SU-DHL-6 (cell line): ENCODE results near the gene CYP2J2.
A peak's percentile ranks its signal among the peaks of the same experiment; 100 is the strongest.

Source experiments
- H2AFZ ChIP-seq: fragments of 200-600 bp; sonication (generic); 2 replicates; pipeline ENCODE4 v1.6.1; 2014; ENCODE audit warnings: low read depth, mild to moderate bottlenecking, moderate library complexity, mixed read lengths, antibody characterized with exemption, low read length; ENCODE audit not compliant: severe bottlenecking
- H3F3A ChIP-seq: fragments of 200-600 bp; shearing (Covaris generic); 2 replicates; pipeline ENCODE4 v1.6.0; 2016; ENCODE audit warnings: antibody characterized with exemption, mild to moderate bottlenecking; ENCODE audit not compliant: insufficient read depth
- H3K27ac ChIP-seq: fragments of 200-600 bp; sonication (generic); 2 replicates; pipeline ENCODE4 v1.5.1; 2016; ENCODE audit warnings: low read depth, mild to moderate bottlenecking, low read length, moderate library complexity, mixed read lengths
- H3K27me3 ChIP-seq: fragments of 200-600 bp; sonication (generic), shearing (Covaris generic); 2 replicates; pipeline ENCODE4 v1.6.0; 2014; ENCODE audit warnings: mild to moderate bottlenecking, low read length
- H3K36me3 ChIP-seq: fragments of 200-600 bp; sonication (generic); 2 replicates; pipeline ENCODE4 v1.6.1; 2014; ENCODE audit warnings: mild to moderate bottlenecking, low read length, mixed read lengths
- H3K4me2 ChIP-seq: fragments of 300-600, 200-600 bp; shearing (Covaris generic), sonication (generic); 2 replicates; pipeline ENCODE4 v1.6.0; 2014; ENCODE audit warnings: low read length, low read depth, mild to moderate bottlenecking; ENCODE audit not compliant: poor library complexity, severe bottlenecking
- H3K4me3 ChIP-seq: fragments of 200-600 bp; sonication (generic); 2 replicates; pipeline ENCODE4 v1.5.1; 2014; ENCODE audit warnings: antibody characterized with exemption, low read length, mild to moderate bottlenecking, mixed read lengths; ENCODE audit not compliant: insufficient read depth, poor library complexity, severe bottlenecking
- H3K79me2 ChIP-seq: fragments of 200-600 bp; sonication (generic); 2 replicates; pipeline ENCODE4 v1.6.1; 2014; ENCODE audit warnings: mild to moderate bottlenecking, low read length, moderate library complexity; ENCODE audit not compliant: insufficient read depth
- H3K9ac ChIP-seq: fragments of 200-600 bp; sonication (generic); 2 replicates; pipeline ENCODE4 v1.7.0; 2014; ENCODE audit warnings: mild to moderate bottlenecking, low read length
- H3K9me2 ChIP-seq: fragments of 200-600 bp; sonication (generic); replicated peaks from 2 replicates; pipeline ENCODE4 v1.6.1; 2014; ENCODE audit warnings: low read length; ENCODE audit not compliant: insufficient read depth
- H3K9me3 ChIP-seq: fragments of 200-600 bp; sonication (generic); 2 replicates; pipeline ENCODE4 v1.6.1; 2014; ENCODE audit warnings: low read length, mixed read lengths; ENCODE audit not compliant: insufficient read depth
- H4K20me1 ChIP-seq: fragments of 200-600 bp; sonication (generic); 2 replicates; pipeline ENCODE4 v1.6.1; 2014; ENCODE audit warnings: low read depth, mild to moderate bottlenecking, antibody characterized with exemption, low read length, moderate library complexity, mixed read lengths
- CTCF ChIP-seq: fragments of 200-600 bp; sonication (generic); IDR thresholded peaks from one replicate; pipeline ENCODE4 v1.5.1; 2017; ENCODE audit warnings: antibody characterized with exemption, mild to moderate bottlenecking, low read length, moderate library complexity; ENCODE audit not compliant: insufficient read depth, poor library complexity, severe bottlenecking
- EZH2phosphoT487 ChIP-seq: fragments of 200-600 bp; sonication (generic), shearing (Covaris generic); conservative IDR thresholded peaks from 2 replicates; pipeline ENCODE4 v1.6.1; 2018; ENCODE audit warnings: mild to moderate bottlenecking, antibody characterized with exemption, low read length, moderate library complexity, mixed read lengths

Gene CYP2J2

GRCh38 chr1:59879574-59879973 is 47.0 kb downstream of the CYP2J2 start:
- no peaks in the 10 kb centered on the region for H3K9me2 ChIP-seq
- H3K36me3 ChIP-seq: no peaks in the 10 kb centered on the region
- H3K9ac ChIP-seq: no peak overlapping the region
- no peaks in the 10 kb centered on the region for H3K27me3 ChIP-seq
- H3K4me2 ChIP-seq: no peak overlapping the region
- H3K79me2 ChIP-seq: no peaks in the 10 kb centered on the region
- H3K4me3 ChIP-seq: no peak overlapping the region
- no peak overlapping the region for H2AFZ ChIP-seq
- H3K9me3 ChIP-seq: no peaks in the 10 kb centered on the region
- TF ChIP-seq CTCF (peak; percentile 22), EZH2phosphoT487 (no peak)
- no peaks in the 10 kb centered on the region for H3F3A ChIP-seq
- H4K20me1 ChIP-seq: no peaks in the 10 kb centered on the region
- no peak overlapping the region for H3K27ac ChIP-seq

- H3K4me3 ChIP-seq: no peak overlapping the region
- TF ChIP-seq CTCF: no peak
- no peak for TF ChIP-seq EZH2phosphoT487
- no peaks in the 10 kb centered on the region for H4K20me1 ChIP-seq
- H3K27me3 ChIP-seq: no peaks in the 10 kb centered on the region
- no peaks in the 10 kb centered on the region for H3K9me2 ChIP-seq
- no peaks in the 10 kb centered on the region for H3K36me3 ChIP-seq
- H3K9me3 ChIP-seq: no peaks in the 10 kb centered on the region
- no peak overlapping the region for H3K27ac ChIP-seq
- no peaks in the 10 kb centered on the region for H3F3A ChIP-seq
- no peak overlapping the region for H2AFZ ChIP-seq
- H3K79me2 ChIP-seq: no peaks in the 10 kb centered on the region
- no peak overlapping the region for H3K4me2 ChIP-seq
- no peak overlapping the region for H3K9ac ChIP-seq
These were observed 48.2 kb downstream of the CYP2J2 start for GRCh38 chr1:59878370-59878769.

GRCh38 chr1:59877108-59877682 is 49.4 kb downstream of the CYP2J2 start:
- no peak overlapping the region for H3K4me2 ChIP-seq
- no peak overlapping the region for H3K4me3 ChIP-seq
- no peaks in the 10 kb centered on the region for H3K27me3 ChIP-seq
- no peaks in the 10 kb centered on the region for H3K36me3 ChIP-seq
- H3K27ac ChIP-seq: no peak overlapping the region
- H3K9ac ChIP-seq: no peak overlapping the region
- no peak overlapping the region for H2AFZ ChIP-seq
- no peaks in the 10 kb centered on the region for H3K9me3 ChIP-seq
- H3K9me2 ChIP-seq: no peaks in the 10 kb centered on the region
- no peaks in the 10 kb centered on the region for H3F3A ChIP-seq
- no peaks in the 10 kb centered on the region for H4K20me1 ChIP-seq
- no peak for TF ChIP-seq EZH2phosphoT487
- no peak for TF ChIP-seq CTCF
- no peaks in the 10 kb centered on the region for H3K79me2 ChIP-seq
